Ishikawa (cell line): Measurements from ENCODE around the gene INPP4A.

Source experiments
- EP300 ChIP-seq: IDR thresholded peaks from 2 replicates; pipeline ENCODE4 v1.6.1; 2012; ENCODE audit warnings: borderline replicate concordance
- FOXM1 ChIP-seq: IDR thresholded peaks from 2 replicates; pipeline ENCODE4 v1.6.1; 2012; ENCODE audit warnings: low read depth, borderline replicate concordance
- TAF1 ChIP-seq: IDR thresholded peaks from 2 replicates; pipeline ENCODE4 v1.6.1; 2012; ENCODE audit warnings: low read depth, mild to moderate bottlenecking
- YY1 ChIP-seq: IDR thresholded peaks from 2 replicates; pipeline ENCODE4 v1.6.1; 2012; ENCODE audit warnings: low read depth
- TF ChIP-seq, protein P1 (sequence below): IDR thresholded peaks from 2 replicates; pipeline ENCODE4 v1.6.1; 2012

DNA sequence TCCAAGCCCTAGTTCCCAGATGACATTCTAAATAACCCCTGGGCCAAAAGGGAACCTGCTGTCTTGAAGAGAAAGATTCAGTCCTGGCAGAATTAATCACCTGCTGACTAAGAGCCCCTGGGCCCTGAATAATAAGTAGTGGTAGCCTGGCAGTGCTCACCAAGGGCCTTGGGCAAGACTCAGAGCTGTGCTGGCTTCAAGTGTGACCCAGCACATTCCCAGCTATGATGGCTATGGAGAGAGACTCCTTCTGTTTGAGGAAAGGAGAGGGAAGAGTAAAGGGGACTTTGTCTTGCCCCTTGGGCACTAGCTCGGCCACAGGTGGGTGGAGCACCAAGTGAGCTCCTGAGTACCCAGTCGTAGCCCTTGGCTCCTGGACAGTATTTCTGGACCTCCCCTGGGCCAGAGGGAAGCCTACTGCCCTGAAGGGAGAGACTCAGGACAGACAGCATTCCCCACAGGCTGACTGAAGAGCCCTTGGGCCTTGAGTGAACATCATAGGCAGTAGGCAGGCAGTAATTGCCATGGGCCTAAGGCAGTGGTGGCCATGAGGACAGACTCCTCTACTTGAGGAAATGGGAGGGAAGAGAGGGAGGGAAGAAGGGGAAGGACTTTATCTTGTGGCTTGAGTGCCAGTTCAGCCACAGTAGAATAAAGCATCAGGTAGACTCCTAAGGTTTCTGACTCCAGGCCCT, 40.0 kb upstream of the INPP4A start:
- TF ChIP-seq, protein P1, sequence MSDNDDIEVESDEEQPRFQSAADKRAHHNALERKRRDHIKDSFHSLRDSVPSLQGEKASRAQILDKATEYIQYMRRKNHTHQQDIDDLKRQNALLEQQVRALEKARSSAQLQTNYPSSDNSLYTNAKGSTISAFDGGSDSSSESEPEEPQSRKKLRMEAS = no peak
- TF ChIP-seq YY1 (no peak), EP300 (no peak), FOXM1 (no peak), TAF1 (no peak)
